ENCODE measurements around the gene PRR20B.
"Not testable (repeated sequence)": the region's sequence is repeated elsewhere in the genome, so short reads cannot be mapped to it uniquely, and the experiment has no call there.

The PRR20B gene

GRCh38 chr13:57147188-57147587 is at the start of gene PRR20B:
Gene PRR20B (plus strand): TSS chr13:57147488. CDS start chr13:57147875, 387 bp downstream.
- not testable (repeated sequence) for H3K4me1 ChIP-seq (ENCODE audit: control insufficient read depth, insufficient read depth, low read length); H3K9ac ChIP-seq (ENCODE audit: low read length); H3K9me3 ChIP-seq (ENCODE audit: control insufficient read depth, low read length); DNase-seq (ENCODE audit: low read depth); H3K27me3 ChIP-seq (replicated peaks; ENCODE audit: control insufficient read depth, insufficient read depth, low read length); H3K36me3 ChIP-seq (ENCODE audit: control insufficient read depth, insufficient read depth, low read length, severe bottlenecking); H3K4me3 ChIP-seq (ENCODE audit: low read length)

- Histone ChIP-seq H3K9ac (ENCODE audit: low read length) (no peak overlapping the region), H3K36me3 (ENCODE audit: control insufficient read depth, insufficient read depth, low read length, severe bottlenecking) (no peaks in the 10 kb centered on the region), H3K27me3 (replicated peaks; ENCODE audit: control insufficient read depth, insufficient read depth, low read length) (no peaks in the 10 kb centered on the region), H3K4me3 (ENCODE audit: low read length) (no peak overlapping the region), H3K9me3 (ENCODE audit: control insufficient read depth, low read length) (peaks cover 3% of the 10 kb centered on the region), H3K4me1 (ENCODE audit: control insufficient read depth, insufficient read depth, low read length) (no peaks in the 10 kb centered on the region)
- no peak for DNase-seq (ENCODE audit: low read depth)
These were observed 32.3 kb upstream of the PRR20B start for GRCh38 chr13:57114945-57115344.

GRCh38 chr13:57123681-57124080 is 23.6 kb upstream of the PRR20B start:
- no peaks in the 10 kb centered on the region for H3K27me3 ChIP-seq (replicated peaks; ENCODE audit: control insufficient read depth, insufficient read depth, low read length)
- no peak for DNase-seq (ENCODE audit: low read depth)
- H3K36me3 ChIP-seq (ENCODE audit: control insufficient read depth, insufficient read depth, low read length, severe bottlenecking), result no peaks in the 10 kb centered on the region

DNA sequence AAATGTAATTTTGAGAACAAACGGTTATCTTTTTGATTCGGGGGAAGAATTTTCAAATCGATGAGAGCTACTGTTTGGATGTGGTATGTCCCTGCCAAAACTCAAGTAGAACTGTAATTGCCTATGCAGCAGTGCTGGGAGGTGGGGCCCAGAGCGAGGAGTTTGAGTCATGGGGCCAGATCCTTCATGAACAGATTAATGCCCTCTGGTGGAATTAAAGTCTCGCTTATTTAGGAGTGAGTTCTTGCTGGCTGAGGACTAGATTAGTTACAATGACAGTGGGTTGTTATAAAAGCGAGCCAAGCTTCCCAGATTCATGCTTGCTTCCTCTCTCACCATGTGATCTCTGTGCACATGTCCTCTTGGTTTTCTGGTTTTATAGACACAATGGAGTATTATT is 18.4 kb upstream of the PRR20B start:
- Histone ChIP-seq H3K9ac (ENCODE audit: low read length) (no peak overlapping the region), H3K36me3 (ENCODE audit: control insufficient read depth, insufficient read depth, low read length, severe bottlenecking) (no peaks in the 10 kb centered on the region), H3K4me1 (ENCODE audit: control insufficient read depth, insufficient read depth, low read length) (peaks cover 5% of the 10 kb centered on the region), H3K27me3 (replicated peaks; ENCODE audit: control insufficient read depth, insufficient read depth, low read length) (no peaks in the 10 kb centered on the region), H3K4me3 (ENCODE audit: low read length) (no peak overlapping the region), H3K9me3 (ENCODE audit: control insufficient read depth, low read length) (no peaks in the 10 kb centered on the region)
- DNase-seq (ENCODE audit: low read depth), result no peak

More at GRCh38 chr13:57123681-57124080, 23.6 kb upstream of the PRR20B start:
- Histone ChIP-seq H3K4me3 (ENCODE audit: low read length) (no peak overlapping the region), H3K9me3 (ENCODE audit: control insufficient read depth, low read length) (no peaks in the 10 kb centered on the region), H3K9ac (ENCODE audit: low read length) (peak overlapping the region; percentile 23), H3K4me1 (ENCODE audit: control insufficient read depth, insufficient read depth, low read length) (peaks cover 29% of the 10 kb centered on the region)

GRCh38 chr13:57136093-57136492 is 11.2 kb upstream of the PRR20B start:
- Histone ChIP-seq H3K4me1 (ENCODE audit: control insufficient read depth, insufficient read depth, low read length) (peaks cover 2% of the 10 kb centered on the region), H3K9me3 (ENCODE audit: control insufficient read depth, low read length) (no peaks in the 10 kb centered on the region), H3K4me3 (ENCODE audit: low read length) (peak overlapping the region; percentile 52), H3K9ac (ENCODE audit: low read length) (no peak overlapping the region), H3K27me3 (replicated peaks; ENCODE audit: control insufficient read depth, insufficient read depth, low read length) (no peaks in the 10 kb centered on the region), H3K36me3 (ENCODE audit: control insufficient read depth, insufficient read depth, low read length, severe bottlenecking) (no peaks in the 10 kb centered on the region)
- no peak for DNase-seq (ENCODE audit: low read depth)

GRCh38 chr13:57137585-57137984 is 9.7 kb upstream of the PRR20B start:
- H3K9ac ChIP-seq (ENCODE audit: low read length), result no peak overlapping the region
- H3K4me1 ChIP-seq (ENCODE audit: control insufficient read depth, insufficient read depth, low read length), result peaks cover 2% of the 10 kb centered on the region
- H3K36me3 ChIP-seq (ENCODE audit: control insufficient read depth, insufficient read depth, low read length, severe bottlenecking), result no peaks in the 10 kb centered on the region
- DNase-seq (ENCODE audit: low read depth), result no peak
- H3K9me3 ChIP-seq (ENCODE audit: control insufficient read depth, low read length), result no peaks in the 10 kb centered on the region
- H3K27me3 ChIP-seq (replicated peaks; ENCODE audit: control insufficient read depth, insufficient read depth, low read length), result no peaks in the 10 kb centered on the region
- H3K4me3 ChIP-seq (ENCODE audit: low read length), result no peak overlapping the region

GRCh38 chr13:57138988-57139387 is 8.3 kb upstream of the PRR20B start:
- no peak overlapping the region for H3K4me3 ChIP-seq (ENCODE audit: low read length)
- H3K9me3 ChIP-seq (ENCODE audit: control insufficient read depth, low read length), result no peaks in the 10 kb centered on the region
- no peaks in the 10 kb centered on the region for H3K27me3 ChIP-seq (replicated peaks; ENCODE audit: control insufficient read depth, insufficient read depth, low read length)
- H3K4me1 ChIP-seq (ENCODE audit: control insufficient read depth, insufficient read depth, low read length), result peaks cover 2% of the 10 kb centered on the region
- H3K36me3 ChIP-seq (ENCODE audit: control insufficient read depth, insufficient read depth, low read length, severe bottlenecking), result no peaks in the 10 kb centered on the region
- DNase-seq (ENCODE audit: low read depth), result no peak
- H3K9ac ChIP-seq (ENCODE audit: low read length), result no peak overlapping the region

DNA sequence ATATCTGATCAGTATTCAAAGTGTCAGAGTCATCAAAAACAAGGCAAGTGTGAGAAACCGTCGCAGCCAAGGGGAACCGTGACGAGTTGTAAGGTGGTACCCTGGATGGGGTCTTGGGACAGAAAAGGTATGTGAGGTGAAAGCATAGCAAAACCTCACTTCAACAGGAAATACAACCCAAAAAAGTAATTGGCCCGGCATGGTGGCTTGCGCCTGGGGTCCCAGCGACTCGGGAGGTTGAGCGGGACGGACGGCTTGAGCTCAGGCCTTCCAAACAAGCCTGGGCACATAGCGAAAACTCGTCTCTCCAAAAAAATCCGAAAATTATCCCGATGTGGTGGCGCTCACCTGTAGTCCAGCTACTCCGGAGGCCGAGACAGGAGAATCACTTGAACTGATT is 7.5 kb upstream of the PRR20B start:
- DNase-seq (ENCODE audit: low read depth); H3K27me3 ChIP-seq (replicated peaks; ENCODE audit: control insufficient read depth, insufficient read depth, low read length); H3K36me3 ChIP-seq (ENCODE audit: control insufficient read depth, insufficient read depth, low read length, severe bottlenecking); H3K4me1 ChIP-seq (ENCODE audit: control insufficient read depth, insufficient read depth, low read length); H3K9ac ChIP-seq (ENCODE audit: low read length); H3K4me3 ChIP-seq (ENCODE audit: low read length); H3K9me3 ChIP-seq (ENCODE audit: control insufficient read depth, low read length): not testable (repeated sequence)

- not testable (repeated sequence) for H3K36me3 ChIP-seq (ENCODE audit: control insufficient read depth, insufficient read depth, low read length, severe bottlenecking); H3K4me3 ChIP-seq (ENCODE audit: low read length); H3K9ac ChIP-seq (ENCODE audit: low read length); H3K9me3 ChIP-seq (ENCODE audit: control insufficient read depth, low read length); DNase-seq (ENCODE audit: low read depth); H3K4me1 ChIP-seq (ENCODE audit: control insufficient read depth, insufficient read depth, low read length); H3K27me3 ChIP-seq (replicated peaks; ENCODE audit: control insufficient read depth, insufficient read depth, low read length)
These were observed 6.9 kb upstream of the PRR20B start, which contains the start of gene PRR20A for GRCh38 chr13:57140235-57140968. Gene PRR20A (plus strand): TSS chr13:57140918. CDS start chr13:57141305, 387 bp downstream.

GRCh38 chr13:57148106-57148505 is 818 bp downstream of the PRR20B start:
- not testable (repeated sequence) for DNase-seq (ENCODE audit: low read depth); H3K4me1 ChIP-seq (ENCODE audit: control insufficient read depth, insufficient read depth, low read length); H3K36me3 ChIP-seq (ENCODE audit: control insufficient read depth, insufficient read depth, low read length, severe bottlenecking); H3K9me3 ChIP-seq (ENCODE audit: control insufficient read depth, low read length); H3K9ac ChIP-seq (ENCODE audit: low read length); H3K4me3 ChIP-seq (ENCODE audit: low read length); H3K27me3 ChIP-seq (replicated peaks; ENCODE audit: control insufficient read depth, insufficient read depth, low read length)

- H3K36me3 ChIP-seq (ENCODE audit: control insufficient read depth, insufficient read depth, low read length, severe bottlenecking); H3K9ac ChIP-seq (ENCODE audit: low read length); H3K4me1 ChIP-seq (ENCODE audit: control insufficient read depth, insufficient read depth, low read length); H3K27me3 ChIP-seq (replicated peaks; ENCODE audit: control insufficient read depth, insufficient read depth, low read length); DNase-seq (ENCODE audit: low read depth); H3K9me3 ChIP-seq (ENCODE audit: control insufficient read depth, low read length); H3K4me3 ChIP-seq (ENCODE audit: low read length): not testable (repeated sequence)
These were observed 6.5 kb downstream of the PRR20B start, which contains the start of gene PRR20C for GRCh38 chr13:57153761-57154160. Gene PRR20C (plus strand): TSS chr13:57154061. CDS start chr13:57154448, 387 bp downstream.

DNA sequence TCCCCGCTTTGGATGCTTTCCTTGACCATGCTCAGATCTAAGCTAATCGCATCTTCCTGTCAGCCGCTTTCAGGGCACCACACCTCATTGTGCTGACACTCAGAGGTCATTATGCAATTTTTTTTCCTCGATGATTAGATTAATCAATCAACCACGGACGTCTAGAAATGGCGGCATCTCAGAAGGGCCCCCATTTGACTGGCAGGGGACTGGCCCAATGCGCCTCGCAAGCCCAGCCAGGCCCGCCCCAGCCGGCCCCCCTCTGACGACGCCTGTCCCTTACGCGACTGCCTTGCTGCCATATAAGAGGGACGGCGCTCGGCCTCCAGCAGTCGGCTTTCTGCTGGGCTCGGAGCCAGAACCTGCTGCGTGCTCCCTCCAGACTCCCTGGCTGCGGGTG is 13.0 kb downstream of the PRR20B start, which contains the start of gene PRR20D:
TSS of gene PRR20D (plus strand) at position 301 of the 400 bp plus-strand sequence. CDS start 387 bp downstream, outside the sequence.
- H3K9ac ChIP-seq (ENCODE audit: low read length); H3K36me3 ChIP-seq (ENCODE audit: control insufficient read depth, insufficient read depth, low read length, severe bottlenecking); H3K27me3 ChIP-seq (replicated peaks; ENCODE audit: control insufficient read depth, insufficient read depth, low read length); DNase-seq (ENCODE audit: low read depth); H3K9me3 ChIP-seq (ENCODE audit: control insufficient read depth, low read length); H3K4me1 ChIP-seq (ENCODE audit: control insufficient read depth, insufficient read depth, low read length); H3K4me3 ChIP-seq (ENCODE audit: low read length): not testable (repeated sequence)

All from adipocyte (in vitro differentiated cells).